Heart left ventricle (tissue), 16 donors: ENCODE measurements around the gene BCAR3. TPM values are rescaled to one million over a fixed set of nuclear protein-coding genes. Genes with fewer than 3 reads are reported as not detected.

ENCODE experiments used
- ATAC-seq, 4 donors: fragments of 200-7000 bp; cut with Tn5 transposase; one replicate each; pipeline ENCODE4 v1.9.1; 2020 to 2022; ENCODE audit warnings: moderate library complexity in 4 of 4, mild to moderate bottlenecking in 3 of 4, moderate number of reproducible peaks in 1 of 4
- DNase-seq, 5 donors: peaks; one replicate each; pipeline ENCODE4 v3.0.0-alpha.2; 2020
- H3K27ac ChIP-seq, 12 donors: fragments of 200-600 bp; sonication (generic) in 4 of 12; one replicate each; pipeline versions ENCODE4 v1.5.0 to v1.8.0; 2016 to 2022; ENCODE audit warnings: mild to moderate bottlenecking in 2 of 12
- H3K27me3 ChIP-seq, 9 donors: fragments of 200-600 bp; sonication (generic) in 2 of 9; one replicate each; pipeline versions ENCODE4 v1.5.1 to v1.8.0; 2016 to 2022; ENCODE audit warnings: mild to moderate bottlenecking in 3 of 9
- H3K36me3 ChIP-seq, 9 donors: fragments of 200-600 bp; sonication (generic) in 2 of 9; one replicate each; pipeline versions ENCODE4 v1.5.0 to v1.8.0; 2018 to 2022; ENCODE audit warnings: mild to moderate bottlenecking in 2 of 9
- H3K4me1 ChIP-seq, 12 donors: fragments of 200-600 bp; sonication (generic) in 4 of 12; one replicate each; pipeline versions ENCODE4 v1.5.0 to v1.8.0; 2016 to 2022; ENCODE audit warnings: mild to moderate bottlenecking in 3 of 12
- H3K4me3 ChIP-seq, 12 donors: fragments of 200-600 bp; sonication (generic) in 4 of 12; one replicate each; pipeline versions ENCODE4 v1.5.0 to v1.8.0; 2017 to 2022; ENCODE audit warnings: mild to moderate bottlenecking in 9 of 12, moderate library complexity in 4 of 12
- H3K9me3 ChIP-seq, 12 donors: fragments of 200-600 bp; sonication (generic) in 4 of 12; one replicate each; pipeline versions ENCODE4 v1.5.0 to v1.8.0; 2016 to 2022; ENCODE audit warnings: mild to moderate bottlenecking in 1 of 12
- CTCF ChIP-seq, 12 donors: fragments of 200-600 bp; sonication (generic) in 4 of 12; IDR thresholded peaks; one replicate each; pipeline versions ENCODE4 v1.5.0 to v1.8.0; 2018 to 2022; ENCODE audit warnings: antibody characterized with exemption in 12 of 12, mild to moderate bottlenecking in 5 of 12
- POLR2A ChIP-seq, 2 donors: fragments of 450-650 bp; IDR thresholded peaks; one replicate each; pipeline ENCODE4 v1.6.1; 2017; ENCODE audit warnings: antibody characterized with exemption in 2 of 2, mild to moderate bottlenecking in 2 of 2, moderate library complexity in 2 of 2
- WGBS, 4 donors: extraction: QIAGEN DNeasy Blood & Tissue Kit in 2 of 4; methylation state at CpG; one replicate each; pipeline versions ENCODE4 v1.1.5 to v1.1.7; 2013 to 2018; 5-methylcytosine and 5-hydroxymethylcytosine counted together
- intact Hi-C, 10 donors: fragments of 100-400 bp; cut with DNase I; formaldehyde crosslinking; loops; one replicate each; pipeline versions ENCODE4 v1.11.1 to v1.14.2; 2022
- polyA plus RNA-seq, 2 donors: library from polyadenylated mRNA; stranded (reverse); fragments of 200-250 nt; gene quantifications; one replicate each; pipeline ENCODE4 v1.2.3, GENCODE V29; 2013
- total RNA-seq, 9 donors: library from RNA; depleted of rRNA in 2 of 9; stranded (reverse); fragments of >200 nt in 2 of 9; fragmentation: NEBNext Ultra II Directional in 3 of 9; extraction: Animal tissue kit (Norgen Biotek cat#: 25700) in 3 of 9; gene quantifications; one replicate each; pipeline versions ENCODE4 v1.1.0 to v1.2.4, GENCODE V29; 2016 to 2023
- donor health status: ischemic (EF 13 %, LVEDD 7.1; RV severe dilation, severe dysfunction).
- donor health status: healthy with polysubstance abuse.
- donor health status: DM: no; HTN: yes; CAD: no.
- donor health status: DM: no; HTN: no; CAD: no.
- donor health status: ischemic (EF 25% LVEDD 6.9; RV normal size, moderate dysfunction).
- donor health status: ischemic (EF 25% LVEDD 5.7; RV mildly dilated, moderate dysfunction).
- donor health status: healthy.
- donor health status: DM: yes; HTN: yes; CAD: no.
- donor health status: ischemic (EF 35%, LVEDD 5.7; RV mildly dilated, moderate dysfunction).
- donor health status: nonischemic (EF 11% LVEDD 7.7; RV severe dilation, severe dysfunction).
- donor health status: DM: yes; HTN: yes; CAD: no.
- donor health status: PGD.
- donor health status: ischemic (EF 29% LVEDD 5.4; RV normal size, mild dysfunction).
- donor health status: nonischemic (EF 23%, LVEDD 6.1; RV moderate dilation, normal function).

Gene BCAR3
- total and polyA plus RNA-seq, 11 donors, result 6.4 to 25.0 (median 12.9) TPM

- ATAC-seq (peak in 2 of 4 donors; percentile 9 to 29), DNase-seq (no peak)
- Histone ChIP-seq H3K27me3 (no peaks in the 10 kb centered on the region), H3K27ac (peak overlapping the region in 8 of 12 donors; percentile 6 to 52 (median 30)), H3K4me3 (no peak overlapping the region), H3K9me3 (no peaks in the 10 kb centered on the region), H3K36me3 (no peaks in the 10 kb centered on the region), H3K4me1 (peaks cover 0 to 90% (median 60%) of the 10 kb centered on the region in 12 donors)
- WGBS, 4 donors, result 76 to 95% (median 86%) methylated on average over 2 of the region's 2 CpGs
- no peak for TF ChIP-seq POLR2A (IDR thresholded peaks at IDR 0.05)
- no peak for TF ChIP-seq CTCF (IDR thresholded peaks at IDR 0.05)
- intact Hi-C loops, result no loop called here
These were observed 81.0 kb downstream of the BCAR3 start for GRCh38 chr1:93600663-93601062.

GRCh38 chr1:93599479-93599878, 82.2 kb downstream of the BCAR3 start:
- Histone ChIP-seq H3K4me1 (peaks cover 0 to 91% (median 62%) of the 10 kb centered on the region in 12 donors), H3K27ac (peak overlapping the region in 7 of 12 donors; percentile 6 to 47 (median 37)), H3K27me3 (no peaks in the 10 kb centered on the region), H3K9me3 (no peaks in the 10 kb centered on the region), H3K4me3 (no peak overlapping the region), H3K36me3 (no peaks in the 10 kb centered on the region)
- no peak for TF ChIP-seq POLR2A (IDR thresholded peaks at IDR 0.05)
- TF ChIP-seq CTCF (IDR thresholded peaks at IDR 0.05), result no peak
- intact Hi-C loops, result no loop called here
- ATAC-seq (no peak), DNase-seq (no peak)
- 91 to 100% (median 97%) methylated on average over 6 of the region's 6 CpGs for WGBS, 4 donors

GRCh38 chr1:93598861-93599439, 82.7 kb downstream of the BCAR3 start:
- no peak overlapping the region for H3K4me3 ChIP-seq
- DNase-seq, result no peak
- TF ChIP-seq POLR2A (IDR thresholded peaks at IDR 0.05), result no peak
- TF ChIP-seq CTCF (IDR thresholded peaks at IDR 0.05), result no peak
- intact Hi-C loops, result no loop called here
- no peaks in the 10 kb centered on the region for H3K36me3 ChIP-seq
- no peaks in the 10 kb centered on the region for H3K9me3 ChIP-seq
- 77 to 79% (median 79%) methylated on average over 7 of the region's 7 CpGs for WGBS, 4 donors
- H3K4me1 ChIP-seq, result peaks cover 0 to 89% (median 66%) of the 10 kb centered on the region in 12 donors
- no peaks in the 10 kb centered on the region for H3K27me3 ChIP-seq
- ATAC-seq, result no peak
- peak overlapping the region in 7 of 12 donors; percentile 36 to 50 (median 42) for H3K27ac ChIP-seq

- no peak for ATAC-seq
- no peak for DNase-seq
- Histone ChIP-seq H3K36me3 (no peaks in the 10 kb centered on the region), H3K27me3 (no peaks in the 10 kb centered on the region), H3K9me3 (no peaks in the 10 kb centered on the region), H3K4me1 (peaks cover 0 to 91% (median 67%) of the 10 kb centered on the region in 12 donors), H3K4me3 (no peak overlapping the region), H3K27ac (peak overlapping the region in 9 of 12 donors; percentile 8 to 50 (median 42))
- WGBS, 4 donors, result 62 to 75% (median 68%) methylated on average over 2 of the region's 2 CpGs
- TF ChIP-seq CTCF (IDR thresholded peaks at IDR 0.05) (no peak), POLR2A (IDR thresholded peaks at IDR 0.05) (no peak)
- intact Hi-C loops, result no loop called here
These were observed 83.2 kb downstream of the BCAR3 start for GRCh38 chr1:93598396-93598795.
